Trophoblast cell (in vitro differentiated cells and primary cell): ENCODE measurements around the gene NAALAD2.

Experiments
- DNase-seq, 2 donors: peaks; one replicate each; pipeline ENCODE4 v3.0.0-alpha.2; 2016
- H2AFZ ChIP-seq: 2 replicates; pipeline ENCODE4 v1.6.1; 2013; ENCODE audit warnings: low read length, moderate library complexity, mild to moderate bottlenecking; ENCODE audit not compliant: insufficient read depth, poor library complexity
- H2AK5ac ChIP-seq: 2 replicates; pipeline ENCODE4 v1.6.1; 2013; ENCODE audit warnings: mild to moderate bottlenecking, low read length
- H2BK120ac ChIP-seq: 2 replicates; pipeline ENCODE4 v1.6.1; 2013; ENCODE audit warnings: low read length, mild to moderate bottlenecking, moderate library complexity; ENCODE audit not compliant: insufficient read depth, poor library complexity
- H2BK12ac ChIP-seq: 2 replicates; pipeline ENCODE4 v1.6.1; 2013; ENCODE audit warnings: mild to moderate bottlenecking, low read length, moderate library complexity
- H2BK5ac ChIP-seq: 2 replicates; pipeline ENCODE4 v1.6.1; 2013; ENCODE audit warnings: low read length, low read depth, moderate library complexity, mild to moderate bottlenecking; ENCODE audit not compliant: poor library complexity
- H3K14ac ChIP-seq: 2 replicates; pipeline ENCODE4 v1.6.1; 2013; ENCODE audit warnings: mild to moderate bottlenecking, low read length
- H3K18ac ChIP-seq: 2 replicates; pipeline ENCODE4 v1.6.1; 2013; ENCODE audit warnings: mild to moderate bottlenecking, low read length
- H3K23ac ChIP-seq: 2 replicates; pipeline ENCODE4 v1.6.1; 2013; ENCODE audit warnings: low read length
- H3K27ac ChIP-seq: 2 replicates; pipeline ENCODE4 v1.5.1; 2013; ENCODE audit warnings: low read depth, mild to moderate bottlenecking, inconsistent platforms, low read length, moderate library complexity
- H3K27me3 ChIP-seq: 2 replicates; pipeline ENCODE4 v1.6.1; 2013; ENCODE audit warnings: inconsistent platforms, mild to moderate bottlenecking, low read length, moderate library complexity; ENCODE audit not compliant: insufficient read depth
- H3K36me3 ChIP-seq, 2 experiments: 1 replicate in 1 of 2; 2 replicates in 1 of 2; pipeline ENCODE4 v1.6.1; 2013; ENCODE audit warnings: low read length in 2 of 2, mild to moderate bottlenecking in 2 of 2, moderate library complexity in 1 of 2; ENCODE audit not compliant: insufficient read depth in 2 of 2, control insufficient read depth in 1 of 2
- H3K4ac ChIP-seq: 2 replicates; pipeline ENCODE4 v1.6.1; 2013; ENCODE audit warnings: low read depth, mild to moderate bottlenecking, low read length, moderate library complexity
- H3K4me1 ChIP-seq, 2 experiments: 1 replicate in 1 of 2; 2 replicates in 1 of 2; pipeline ENCODE4 v1.6.1; 2013; ENCODE audit warnings: low read length in 2 of 2, mild to moderate bottlenecking in 2 of 2, moderate library complexity in 1 of 2; ENCODE audit not compliant: insufficient read depth in 2 of 2, control insufficient read depth in 1 of 2
- H3K4me2 ChIP-seq: 2 replicates; pipeline ENCODE4 v1.6.1; 2013; ENCODE audit warnings: inconsistent platforms, mild to moderate bottlenecking, low read length, moderate library complexity
- H3K4me3 ChIP-seq: 2 replicates; pipeline ENCODE4 v1.5.1; 2013; ENCODE audit warnings: mild to moderate bottlenecking, low read depth, low read length, inconsistent platforms
- H3K79me1 ChIP-seq: one replicate; pipeline ENCODE4 v1.6.1; 2013; ENCODE audit warnings: low read length
- H3K79me2 ChIP-seq: 2 replicates; pipeline ENCODE4 v1.6.1; 2013; ENCODE audit warnings: low read length, mild to moderate bottlenecking; ENCODE audit not compliant: control insufficient read depth, insufficient read depth, poor library complexity
- H3K9ac ChIP-seq: 2 replicates; pipeline ENCODE4 v1.6.1; 2013; ENCODE audit warnings: mild to moderate bottlenecking, low read length
- H3K9me3 ChIP-seq: 2 replicates; pipeline ENCODE4 v1.6.1; 2013; ENCODE audit warnings: low read depth, mild to moderate bottlenecking, control low read depth, inconsistent platforms, low read length; ENCODE audit not compliant: insufficient read depth
- H4K12ac ChIP-seq: 2 replicates; pipeline ENCODE4 v1.6.1; 2013; ENCODE audit warnings: low read depth, mild to moderate bottlenecking, low read length, moderate library complexity
- H4K8ac ChIP-seq: 2 replicates; pipeline ENCODE4 v1.6.1; 2013; ENCODE audit warnings: low read depth, mild to moderate bottlenecking, low read length, moderate library complexity
- H4K91ac ChIP-seq: one replicate; pipeline ENCODE4 v1.6.1; 2013; ENCODE audit warnings: low read depth, mild to moderate bottlenecking, low read length, moderate library complexity
- WGBS: extraction: QIAGEN DNeasy Blood & Tissue Kit; methylation state at CpG from one replicate; pipeline ENCODE4 v1.1.7; 2013; ENCODE audit warnings: missing lambda C conversion rate; ENCODE audit not compliant: insufficient read length, insufficient coverage; ENCODE audit errors: extremely low coverage; 5-methylcytosine and 5-hydroxymethylcytosine counted together

The NAALAD2 gene

GRCh38 chr11:90187839-90188238 is 53.4 kb downstream of the NAALAD2 start:
- no peak overlapping the region for H3K14ac ChIP-seq
- no peak overlapping the region for H4K91ac ChIP-seq
- H2AFZ ChIP-seq, result no peak overlapping the region
- no peaks in the 10 kb centered on the region for H3K4me1 ChIP-seq
- H3K23ac ChIP-seq, result no peak overlapping the region
- no peak overlapping the region for H3K4ac ChIP-seq
- no CpG with 5 or more reads among the region's 3 CpGs for WGBS
- no peak overlapping the region for H2BK120ac ChIP-seq
- no peak overlapping the region for H4K12ac ChIP-seq
- no peak for DNase-seq
- no peaks in the 10 kb centered on the region for H3K79me2 ChIP-seq
- no peak overlapping the region for H4K8ac ChIP-seq
- H3K36me3 ChIP-seq, result no peaks in the 10 kb centered on the region
- H2BK5ac ChIP-seq, result no peak overlapping the region
- H3K9me3 ChIP-seq, result no peaks in the 10 kb centered on the region
- no peak overlapping the region for H2AK5ac ChIP-seq
- no peaks in the 10 kb centered on the region for H3K27me3 ChIP-seq
- no peak overlapping the region for H3K4me2 ChIP-seq
- H3K27ac ChIP-seq, result no peak overlapping the region
- no peak overlapping the region for H3K4me3 ChIP-seq
- H3K9ac ChIP-seq, result no peak overlapping the region
- H3K79me1 ChIP-seq, result no peaks in the 10 kb centered on the region
- H2BK12ac ChIP-seq, result no peak overlapping the region
- no peak overlapping the region for H3K18ac ChIP-seq

- no peak overlapping the region for H3K4ac ChIP-seq
- H3K9me3 ChIP-seq, result no peaks in the 10 kb centered on the region
- H2AK5ac ChIP-seq, result no peak overlapping the region
- no peak overlapping the region for H4K12ac ChIP-seq
- H2BK12ac ChIP-seq, result no peak overlapping the region
- H2BK120ac ChIP-seq, result no peak overlapping the region
- H3K27ac ChIP-seq, result no peak overlapping the region
- H3K79me1 ChIP-seq, result no peaks in the 10 kb centered on the region
- no peak overlapping the region for H3K4me3 ChIP-seq
- H4K91ac ChIP-seq, result no peak overlapping the region
- H3K9ac ChIP-seq, result no peak overlapping the region
- no peak overlapping the region for H3K14ac ChIP-seq
- H3K79me2 ChIP-seq, result no peaks in the 10 kb centered on the region
- no peak overlapping the region for H4K8ac ChIP-seq
- DNase-seq, result peak; percentile 54 to 69
- H3K4me2 ChIP-seq, result no peak overlapping the region
- no peaks in the 10 kb centered on the region for H3K36me3 ChIP-seq
- H3K27me3 ChIP-seq, result no peaks in the 10 kb centered on the region
- H2BK5ac ChIP-seq, result no peak overlapping the region
- H3K18ac ChIP-seq, result no peak overlapping the region
- no CpG with 5 or more reads among the region's 2 CpGs for WGBS
- no peak overlapping the region for H2AFZ ChIP-seq
- H3K23ac ChIP-seq, result no peak overlapping the region
- no peaks in the 10 kb centered on the region for H3K4me1 ChIP-seq
Observed at GRCh38 chr11:90189011-90189410, 54.5 kb downstream of the NAALAD2 start.

- Histone ChIP-seq H3K36me3 (no peaks in the 10 kb centered on the region), H3K4me3 (no peak overlapping the region), H3K9ac (no peak overlapping the region), H3K18ac (no peak overlapping the region), H3K4me1 (no peaks in the 10 kb centered on the region), H3K4me2 (no peak overlapping the region), H4K91ac (no peak overlapping the region), H3K4ac (no peak overlapping the region), H2BK12ac (no peak overlapping the region), H4K12ac (no peak overlapping the region), H3K14ac (no peak overlapping the region), H2AFZ (no peak overlapping the region), H3K27ac (no peak overlapping the region), H4K8ac (no peak overlapping the region), H2BK5ac (no peak overlapping the region), H3K23ac (no peak overlapping the region), H2AK5ac (no peak overlapping the region), H3K27me3 (no peaks in the 10 kb centered on the region), H2BK120ac (no peak overlapping the region), H3K79me2 (no peaks in the 10 kb centered on the region), H3K79me1 (no peaks in the 10 kb centered on the region), H3K9me3 (no peaks in the 10 kb centered on the region)
- no peak for DNase-seq
- no CpG with 5 or more reads among the region's 4 CpGs for WGBS
Observed at GRCh38 chr11:90192869-90193582, 58.6 kb downstream of the NAALAD2 start.

- no peaks in the 10 kb centered on the region for H3K79me2 ChIP-seq
- H4K91ac ChIP-seq, result no peak overlapping the region
- H3K4me2 ChIP-seq, result no peak overlapping the region
- DNase-seq, result no peak
- no peaks in the 10 kb centered on the region for H3K27me3 ChIP-seq
- no peak overlapping the region for H3K4ac ChIP-seq
- H3K9ac ChIP-seq, result no peak overlapping the region
- no peak overlapping the region for H2AK5ac ChIP-seq
- H3K9me3 ChIP-seq, result no peaks in the 10 kb centered on the region
- H2BK5ac ChIP-seq, result no peak overlapping the region
- no peaks in the 10 kb centered on the region for H3K79me1 ChIP-seq
- H3K4me3 ChIP-seq, result no peak overlapping the region
- H2BK12ac ChIP-seq, result no peak overlapping the region
- no peak overlapping the region for H3K18ac ChIP-seq
- H3K4me1 ChIP-seq, result no peaks in the 10 kb centered on the region
- H3K14ac ChIP-seq, result no peak overlapping the region
- no peak overlapping the region for H4K12ac ChIP-seq
- no peak overlapping the region for H2BK120ac ChIP-seq
- no peak overlapping the region for H2AFZ ChIP-seq
- no CpG with 5 or more reads among the region's 1 CpG for WGBS
- no peak overlapping the region for H4K8ac ChIP-seq
- peaks cover 0 to 2% of the 10 kb centered on the region in 2 experiments for H3K36me3 ChIP-seq
- H3K27ac ChIP-seq, result no peak overlapping the region
- no peak overlapping the region for H3K23ac ChIP-seq
Observed at GRCh38 chr11:90197377-90197776, 62.9 kb downstream of the NAALAD2 start.
